ENCODE results near the gene NTSR1.

Gene NTSR1

DNA sequence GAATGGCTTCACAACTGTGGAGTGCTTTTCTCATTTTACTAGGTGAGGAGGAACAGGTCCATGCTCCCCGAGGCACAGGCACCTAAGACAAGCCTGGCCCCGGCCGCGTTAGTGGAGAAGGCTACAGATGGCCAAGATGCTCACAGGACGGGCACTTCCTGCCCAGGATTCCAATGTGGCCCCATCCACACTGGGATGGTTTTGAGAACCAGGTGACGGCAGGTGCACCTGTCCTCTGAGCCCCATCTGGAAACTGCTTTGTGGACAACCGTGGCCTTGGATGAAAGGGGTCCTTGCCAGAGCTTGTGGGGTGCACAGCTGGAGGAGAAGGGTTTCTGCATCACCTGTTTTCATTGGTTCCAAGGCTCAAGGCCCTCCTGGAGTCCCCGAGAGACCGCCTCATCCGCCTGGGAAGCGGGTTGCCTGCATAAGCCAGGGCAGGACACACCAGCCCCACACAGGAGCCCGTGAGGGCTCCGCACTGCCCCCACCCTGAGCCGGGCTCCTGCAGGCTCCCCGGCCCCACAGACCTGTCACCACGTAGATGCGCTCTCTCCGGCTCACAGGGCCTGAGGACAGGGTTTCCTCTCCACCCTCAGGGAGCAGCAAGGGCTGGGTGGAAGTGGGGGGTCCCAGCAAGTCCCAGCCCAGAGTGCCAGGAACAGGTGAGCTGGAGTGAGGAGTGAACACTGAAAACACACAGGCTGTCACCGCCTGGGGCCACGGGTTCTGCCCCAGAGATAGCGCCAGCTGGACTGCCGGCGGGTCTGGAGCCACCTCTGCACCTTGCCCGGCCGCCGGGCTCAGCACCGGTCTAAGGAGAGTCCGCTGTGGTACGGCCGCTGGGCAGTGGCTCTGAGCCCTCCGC is 18.3 kb downstream of the NTSR1 start:
- DNase-seq, result no peak

DNA sequence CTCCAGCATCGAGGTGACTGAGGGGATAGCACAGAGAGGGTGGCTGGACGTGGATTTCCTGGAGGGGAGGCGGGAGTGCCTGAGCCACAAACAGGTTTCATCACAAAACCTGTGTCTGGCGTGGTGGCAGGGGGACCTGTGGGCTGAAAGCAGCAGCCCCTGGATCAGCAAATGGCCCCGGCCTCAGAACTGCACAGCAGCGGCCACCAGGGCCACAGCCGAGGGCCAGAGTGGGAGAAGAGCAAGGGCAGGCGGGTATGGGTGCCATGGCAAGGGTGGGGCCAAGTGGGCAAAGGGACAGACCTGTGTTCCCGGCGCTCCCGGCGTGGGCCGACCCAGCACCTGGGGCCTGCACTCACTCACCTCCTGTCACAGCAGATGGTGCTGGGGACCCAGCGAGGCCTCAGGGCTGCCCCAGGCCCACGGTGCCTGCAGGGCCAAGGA is 19.0 kb downstream of the NTSR1 start:
- no peak for DNase-seq

DNA sequence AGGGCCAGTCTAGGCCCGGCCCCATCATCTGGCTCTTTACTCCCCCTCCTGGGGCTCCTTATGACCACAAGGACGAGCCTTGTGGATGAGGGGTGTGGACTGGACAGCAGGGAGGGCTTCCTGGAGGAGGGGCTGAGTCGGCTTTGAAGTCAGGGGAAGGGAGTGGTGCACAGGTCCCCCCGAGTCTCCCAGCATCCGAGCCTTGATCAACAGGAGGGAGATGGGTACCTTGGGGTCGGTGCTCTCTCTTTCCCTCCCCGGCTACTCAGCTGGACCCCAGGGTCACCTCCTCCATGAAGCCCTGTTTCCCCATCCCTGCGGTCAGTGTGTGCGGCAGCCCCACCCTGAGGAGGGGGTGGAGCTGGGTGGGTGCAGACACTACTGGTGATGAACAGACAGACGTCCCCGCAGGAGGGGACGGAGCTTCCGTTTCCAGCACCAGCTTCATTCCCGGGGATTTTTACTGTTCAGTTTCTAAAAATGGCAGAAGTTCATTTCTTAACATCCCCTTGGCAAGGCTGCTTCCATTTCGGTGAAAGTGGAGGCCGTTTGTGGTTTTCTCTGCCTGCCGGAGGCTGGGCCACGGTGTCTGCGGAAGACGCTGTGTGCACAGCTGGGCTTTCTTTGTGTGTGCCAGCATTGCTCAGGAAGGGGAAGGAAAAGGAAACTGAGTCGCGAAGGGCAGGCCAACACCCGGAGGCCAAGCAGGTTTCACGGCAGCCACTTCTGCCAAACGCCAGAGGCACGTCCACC is 19.6 kb downstream of the NTSR1 start:
- DNase-seq, result no peak

GRCh38 chr20:62728781-62729300 is 20.2 kb downstream of the NTSR1 start:
- no peak for DNase-seq

GRCh38 chr20:62730481-62730880 is 21.8 kb downstream of the NTSR1 start:
- no peak for DNase-seq

GRCh38 chr20:62732031-62732760 is 23.6 kb downstream of the NTSR1 start:
- no peak for DNase-seq

DNA sequence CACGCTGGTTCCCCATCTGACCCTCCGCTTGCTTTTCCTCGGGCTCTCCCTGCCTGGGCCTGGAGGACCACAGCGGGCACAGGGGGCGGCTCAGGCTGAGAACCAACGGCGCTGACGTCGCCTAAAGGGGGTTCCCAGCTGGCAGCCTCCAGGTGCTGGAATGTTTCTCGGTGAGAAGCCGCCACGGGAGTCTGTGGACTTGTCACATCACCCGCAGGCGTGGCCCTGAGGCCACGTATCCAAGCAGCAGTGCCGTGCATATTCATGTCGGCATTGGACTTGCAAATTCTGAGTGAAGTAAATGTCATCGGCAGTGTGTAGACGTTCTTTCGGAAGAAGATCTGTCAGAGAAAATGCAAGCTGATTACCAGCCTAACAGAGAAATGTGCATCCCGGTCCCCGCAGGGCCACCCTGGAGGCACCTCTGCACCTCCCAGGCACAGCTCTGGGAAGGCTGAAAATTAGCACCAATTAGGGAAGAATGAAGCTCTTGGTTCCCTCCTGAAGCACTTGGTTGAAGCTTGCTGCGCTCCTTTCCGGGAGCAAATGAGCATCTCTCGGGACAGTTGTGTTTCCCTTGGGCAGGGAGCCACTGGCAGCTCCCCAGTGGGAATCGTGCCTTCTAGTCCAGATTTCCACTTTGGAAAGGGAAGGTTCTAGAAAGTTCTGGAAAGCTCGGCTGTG is 24.3 kb downstream of the NTSR1 start:
- no peak for DNase-seq

DNA sequence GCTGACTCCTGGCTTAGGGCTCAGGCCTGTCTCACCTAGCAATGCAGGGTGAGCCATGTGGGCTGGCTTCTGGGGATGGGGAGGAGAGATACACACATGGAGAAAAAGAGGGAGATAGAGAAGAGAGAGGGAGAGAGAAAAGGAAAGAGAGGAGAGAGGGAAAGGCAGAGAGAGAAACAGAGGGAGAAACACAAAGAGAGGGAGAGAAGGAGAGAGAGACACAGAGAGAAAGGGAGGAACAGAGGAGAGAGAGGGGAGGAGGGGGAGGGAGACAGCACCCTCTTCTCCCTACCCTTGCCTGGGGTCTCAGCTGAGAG is 24.8 kb downstream of the NTSR1 start:
- no peak for DNase-seq

DNA sequence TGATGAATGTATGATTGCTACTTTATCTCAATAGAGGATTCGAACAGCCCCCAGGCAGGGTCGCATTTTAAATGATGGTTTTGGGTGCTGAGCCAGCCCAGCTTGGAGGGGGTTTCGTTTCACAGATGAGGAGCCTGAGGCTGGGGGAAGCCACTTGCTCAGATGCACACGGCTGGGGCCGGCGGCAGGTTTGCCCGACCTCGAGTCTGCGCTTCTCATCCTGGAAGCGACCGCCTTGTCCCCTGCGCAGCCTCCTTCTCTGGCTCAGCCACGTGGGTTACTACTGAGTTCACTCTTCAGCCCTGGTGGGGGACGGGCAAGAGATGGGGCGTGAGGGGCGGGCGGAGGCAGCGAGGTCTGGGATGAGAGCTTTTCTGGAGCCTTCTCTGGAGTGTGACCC is 25.3 kb downstream of the NTSR1 start:
- DNase-seq, result no peak

- DNase-seq, result no peak
These were observed 25.7 kb downstream of the NTSR1 start for GRCh38 chr20:62734326-62734725.

- DNase-seq, result no peak
These were observed 26.2 kb downstream of the NTSR1 start for GRCh38 chr20:62734881-62735280.

- no peak for DNase-seq
These were observed 26.7 kb downstream of the NTSR1 start for GRCh38 chr20:62735331-62735821.

DNA sequence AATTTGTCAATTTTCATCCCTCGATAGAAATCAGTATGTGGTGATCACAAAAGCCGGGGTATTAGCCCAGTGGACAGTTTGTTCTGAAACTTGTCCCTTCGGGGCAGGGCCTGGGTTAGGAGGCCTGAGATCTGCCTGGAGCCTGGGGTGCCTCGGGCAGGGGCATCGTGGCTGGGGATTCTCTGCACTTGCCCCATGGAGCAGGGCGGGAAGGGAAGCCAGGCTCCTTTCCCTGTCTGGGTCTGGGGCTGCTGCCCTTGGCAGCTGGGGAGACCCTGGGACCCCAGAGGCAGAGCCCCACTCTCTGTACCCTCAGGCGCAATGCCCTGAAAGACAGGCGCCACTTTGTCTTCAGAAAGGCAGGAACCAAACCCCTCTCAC is 27.4 kb downstream of the NTSR1 start:
- DNase-seq, result no peak

DNA sequence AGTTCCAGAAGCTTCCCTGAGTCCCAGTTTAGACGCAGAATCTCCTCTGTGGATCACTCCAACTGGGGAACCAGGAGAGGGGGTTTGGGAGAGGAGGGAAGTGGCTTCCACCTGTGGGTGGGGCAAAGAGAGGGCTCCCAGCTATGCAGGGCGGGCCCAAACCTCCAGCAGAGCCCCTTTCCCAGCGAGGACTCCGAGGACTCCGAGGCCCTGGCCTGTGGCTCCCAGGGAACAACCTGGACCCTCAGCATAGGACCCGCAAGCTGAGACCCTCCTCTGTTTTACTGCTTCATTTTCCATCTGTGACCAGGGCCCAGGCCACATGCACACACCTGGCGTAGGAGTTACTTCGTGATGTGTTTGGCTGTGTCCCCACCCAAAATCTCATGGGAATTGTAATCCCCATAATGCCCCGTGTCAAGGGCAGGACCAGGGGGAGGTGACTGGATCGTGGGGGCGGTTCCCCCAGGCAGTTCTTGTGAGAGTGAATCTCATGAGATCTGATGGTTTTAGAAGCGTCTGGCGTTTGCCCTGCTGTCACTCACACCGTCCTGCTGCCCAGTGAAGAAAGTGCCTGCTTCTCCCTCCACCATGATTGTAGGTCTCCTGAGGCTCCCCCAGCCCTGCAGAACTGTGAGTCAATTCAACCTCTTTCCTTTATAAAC is 27.9 kb downstream of the NTSR1 start:
- no peak for DNase-seq

DNA sequence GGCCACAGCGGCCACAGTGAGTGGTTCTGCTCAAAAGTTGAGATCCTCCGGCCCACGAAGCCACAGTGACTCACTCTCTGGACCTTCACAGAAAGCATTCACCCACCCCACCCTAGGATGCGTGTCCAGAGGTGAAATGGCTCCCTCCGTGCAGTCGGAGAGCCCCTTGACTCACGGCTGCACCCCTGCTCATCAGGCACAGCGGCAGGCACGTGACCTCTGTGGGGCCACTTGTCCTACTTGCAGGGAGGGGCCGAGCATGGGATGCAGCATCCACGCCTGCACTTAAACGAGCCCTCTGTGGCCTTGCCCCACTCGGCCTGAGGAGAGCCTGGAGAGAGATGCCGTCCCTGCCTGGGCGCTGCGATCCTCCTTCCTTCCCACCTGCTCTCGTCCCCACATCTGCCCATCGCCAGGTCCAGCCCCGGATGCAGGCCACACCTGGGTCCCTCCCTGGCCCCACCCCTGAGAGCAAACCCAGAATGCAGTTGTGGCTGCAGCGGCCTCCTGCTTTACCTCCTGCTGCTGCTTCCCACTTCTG is 28.7 kb downstream of the NTSR1 start:
- no peak for DNase-seq

DNA sequence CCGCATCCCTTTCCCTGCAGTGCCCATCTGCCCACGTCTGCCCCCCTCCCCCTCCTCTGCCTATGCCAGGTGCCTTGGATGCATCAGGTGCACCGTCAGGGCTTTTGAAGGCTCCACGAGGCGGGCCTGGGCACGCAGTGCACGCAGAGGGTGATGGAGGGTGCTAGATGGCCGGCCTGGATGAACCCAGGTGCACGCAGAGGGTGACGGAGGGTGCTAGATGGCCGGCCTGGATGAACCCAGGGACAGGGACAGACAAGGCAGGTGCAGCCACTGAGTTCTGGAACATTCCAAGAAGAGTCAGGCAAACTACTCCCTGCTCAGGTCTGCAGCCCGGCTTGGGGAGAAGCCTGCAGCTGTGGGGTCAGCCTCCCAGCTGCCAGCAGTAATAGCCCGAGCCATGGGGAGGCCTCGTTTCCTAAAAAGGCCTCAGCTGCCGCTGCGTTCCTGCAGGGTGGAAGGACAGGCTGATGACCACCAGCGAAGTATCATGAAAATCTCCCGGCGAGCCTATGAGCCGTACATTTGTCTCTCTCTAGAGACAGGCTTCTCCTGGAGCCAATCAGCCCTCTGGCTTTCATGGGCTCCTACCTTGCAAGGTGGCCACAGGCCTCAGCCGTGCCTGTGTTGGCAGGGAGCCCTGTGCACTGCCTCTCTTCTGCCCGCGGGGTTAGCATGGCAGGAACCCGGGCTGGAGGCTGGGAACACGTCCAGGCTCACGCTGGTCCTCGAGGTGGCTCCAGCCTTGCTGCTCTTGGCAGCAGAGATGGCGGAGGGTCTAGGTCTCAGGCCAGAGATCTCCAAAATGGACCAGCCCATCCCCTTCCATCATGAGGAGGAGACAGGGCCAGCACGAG is 29.6 kb downstream of the NTSR1 start:
- no peak for DNase-seq

DNA sequence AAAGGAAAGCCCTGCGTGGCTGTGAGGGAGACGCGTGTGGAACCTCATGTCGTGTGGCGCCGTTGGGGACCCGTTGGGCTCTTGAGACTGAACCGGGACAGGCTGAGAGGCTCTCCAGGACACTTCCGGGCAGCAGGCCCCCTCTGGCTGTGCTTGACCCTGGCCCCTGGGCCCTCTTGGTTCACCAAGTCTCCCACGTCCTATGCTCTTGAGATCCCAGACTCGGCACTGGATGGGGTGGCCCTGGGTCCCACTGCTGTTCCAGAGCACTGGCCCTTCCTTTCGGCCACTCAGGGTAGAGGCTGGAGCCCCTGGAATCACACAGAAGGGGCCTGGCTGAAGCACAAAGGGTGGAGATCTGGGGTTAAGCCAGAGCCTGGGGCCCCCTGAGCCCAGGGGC is 30.4 kb downstream of the NTSR1 start:
- DNase-seq, result no peak

DNA sequence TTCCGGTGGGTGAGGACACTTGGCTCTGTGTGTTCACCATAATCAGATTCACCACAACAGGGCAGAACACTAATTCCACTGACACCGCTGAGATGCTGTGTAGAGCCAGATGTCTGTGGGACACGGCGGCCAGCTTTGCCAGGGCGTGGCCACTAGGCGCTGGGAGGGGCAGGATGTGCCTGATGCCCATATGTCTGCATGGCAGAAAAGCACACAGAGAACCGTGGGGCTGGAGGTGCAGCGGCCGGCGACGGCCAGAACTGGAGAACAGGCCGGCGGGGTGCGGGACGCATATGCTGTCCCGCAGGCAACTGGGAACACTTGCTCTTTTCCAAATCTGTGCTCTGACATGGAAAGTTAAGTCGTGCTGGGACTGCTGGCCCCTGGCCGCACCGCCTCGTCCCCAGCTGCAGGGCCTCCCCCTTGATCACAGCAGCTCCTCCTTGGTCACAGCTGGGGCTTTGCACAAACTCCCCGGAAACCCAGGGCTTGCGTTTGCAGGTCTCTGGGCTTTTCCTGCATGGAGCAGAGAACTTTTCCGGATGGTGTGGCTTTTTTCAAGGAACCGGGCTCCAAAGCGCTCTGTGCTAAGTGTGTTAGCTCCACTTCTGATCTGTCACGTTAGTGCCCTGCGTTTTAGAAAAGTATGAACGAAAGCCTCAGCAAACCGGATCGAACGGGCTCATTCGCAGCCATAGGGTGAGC is 31.1 kb downstream of the NTSR1 start:
- no peak for DNase-seq

DNA sequence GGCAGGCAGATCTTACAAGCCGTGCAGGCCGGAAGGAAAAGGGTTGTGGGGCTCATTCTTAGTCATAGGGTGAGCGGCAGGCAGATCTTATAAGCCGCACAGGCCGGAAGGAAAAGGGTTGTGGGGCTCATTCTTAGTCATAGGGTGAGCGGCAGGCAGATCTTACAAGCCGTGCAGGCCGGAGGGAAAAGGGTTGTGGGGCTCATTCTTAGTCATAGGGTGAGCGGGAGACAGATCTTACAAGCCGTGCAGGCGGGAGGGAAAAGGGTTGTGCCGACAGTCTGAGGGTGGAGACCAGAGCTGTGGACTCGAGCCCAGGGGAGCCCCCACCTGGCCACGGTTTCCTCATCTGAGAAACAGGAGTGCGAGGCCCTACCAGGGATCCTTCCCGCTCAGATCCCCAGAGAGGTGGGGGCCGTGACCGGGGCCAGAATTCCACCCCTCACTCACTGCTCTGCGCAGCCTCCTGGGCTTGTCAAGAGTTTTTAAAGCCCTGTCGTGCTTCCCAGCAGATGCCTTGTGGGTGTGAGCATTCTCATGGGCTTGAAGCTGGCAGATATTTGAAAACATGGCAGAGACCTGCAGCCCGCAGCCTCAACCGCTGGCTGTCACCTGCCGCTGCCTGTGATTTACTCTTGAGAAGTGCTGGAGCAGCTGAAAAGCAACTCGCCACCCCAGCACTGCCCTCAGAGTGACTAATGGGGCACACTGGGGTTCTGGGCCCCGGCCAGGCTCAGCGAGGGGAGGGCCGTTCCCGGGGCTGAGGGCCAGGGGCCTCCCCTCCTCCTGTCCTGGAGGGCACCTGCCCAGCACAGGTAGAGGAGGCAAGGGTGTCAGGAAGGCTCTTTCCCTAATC is 31.9 kb downstream of the NTSR1 start:
- no peak for DNase-seq
